Measurements from ENCODE around the gene RHOT2. TPM values are rescaled to one million over a fixed set of nuclear protein-coding genes. Genes with fewer than 3 reads are reported as not detected.

The RHOT2 gene
- total RNA-seq, 1 donor from 2014 or later: 34.0 TPM

GRCh38 chr16:636206-637080, 31.5 kb upstream of the RHOT2 start, which contains the start of gene METTL26:
TSS of gene METTL26 (minus strand) at chr16:636305. CDS start at chr16:636290, 15 bp downstream.
- Histone ChIP-seq H3K79me2 (ENCODE audit: low read depth) (peaks cover 12% of the 10 kb centered on the region), H3K4me1 (peaks cover 22% of the 10 kb centered on the region), H3K36me3 (no peaks in the 10 kb centered on the region), H3K27me3 (peaks cover 5% of the 10 kb centered on the region), H3K4me2 (peak within 1 kb of the TSS; percentile 83), H3F3A (ENCODE audit: low read depth) (peaks cover 28% of the 10 kb centered on the region), H3K9ac (peak within 1 kb of the TSS; percentile 24), H3K27ac (no peak within 1 kb of the TSS), H4K20me1 (ENCODE audit: low read depth) (peaks cover 23% of the 10 kb centered on the region), H3K4me3 (peak within 1 kb of the TSS; percentile 79), H3K9me3 (ENCODE audit: low read depth) (no peaks in the 10 kb centered on the region), H2AFZ (replicated peaks) (peak within 1 kb of the TSS; percentile 86)
- Mint-ChIP-seq H3K36me3 (peaks cover 3% of the 10 kb centered on the region), H3K4me1 (peaks cover 26% of the 10 kb centered on the region), H3K27me3 (ENCODE audit: insufficient read depth, low read depth) (peaks cover 13% of the 10 kb centered on the region), H3K4me3 (peak within 1 kb of the TSS; percentile 95), H3K9me3 (peaks cover 3% of the 10 kb centered on the region), H3K27ac (peak within 1 kb of the TSS; percentile 97)
- DNase-seq (ENCODE audit: low spot score): peak; percentile 98
- TF ChIP-seq EZH2 (IDR thresholded peaks at IDR 0.05) (no peak), EZH2phosphoT487 (IDR thresholded peaks at IDR 0.05) (no peak), CTCF (IDR thresholded peaks at IDR 0.05) (no peak)

- no peaks in the 10 kb centered on the region for H3K36me3 ChIP-seq
- H3K27ac Mint-ChIP-seq: no peak overlapping the region
- peak overlapping the region; percentile 95 for H3K4me3 Mint-ChIP-seq
- no peaks in the 10 kb centered on the region for H3K9me3 ChIP-seq (ENCODE audit: low read depth)
- H3K4me1 ChIP-seq: peaks cover 18% of the 10 kb centered on the region
- DNase-seq (ENCODE audit: low spot score): peak; percentile 73
- H3K4me1 Mint-ChIP-seq: peaks cover 24% of the 10 kb centered on the region
- H3K27me3 Mint-ChIP-seq (ENCODE audit: insufficient read depth, low read depth): peaks cover 13% of the 10 kb centered on the region
- peaks cover 3% of the 10 kb centered on the region for H3K36me3 Mint-ChIP-seq
- peaks cover 19% of the 10 kb centered on the region for H4K20me1 ChIP-seq (ENCODE audit: low read depth)
- peaks cover 3% of the 10 kb centered on the region for H3K9me3 Mint-ChIP-seq
- H2AFZ ChIP-seq (replicated peaks): peak overlapping the region; percentile 86
- TF ChIP-seq EZH2phosphoT487 (IDR thresholded peaks at IDR 0.05) (no peak), CTCF (IDR thresholded peaks at IDR 0.05) (no peak), EZH2 (IDR thresholded peaks at IDR 0.05) (no peak)
- peaks cover 12% of the 10 kb centered on the region for H3K79me2 ChIP-seq (ENCODE audit: low read depth)
- peak overlapping the region; percentile 83 for H3K4me2 ChIP-seq
- no peak overlapping the region for H3K9ac ChIP-seq
- peaks cover 29% of the 10 kb centered on the region for H3F3A ChIP-seq (ENCODE audit: low read depth)
- no peak overlapping the region for H3K27ac ChIP-seq
- H3K4me3 ChIP-seq: peak overlapping the region; percentile 79
- H3K27me3 ChIP-seq: peaks cover 14% of the 10 kb centered on the region
Measured at GRCh38 chr16:637081-638018, 30.6 kb upstream of the RHOT2 start.

- peaks cover 17% of the 10 kb centered on the region for H3K4me1 ChIP-seq
- TF ChIP-seq CTCF (IDR thresholded peaks at IDR 0.05): no peak
- TF ChIP-seq EZH2 (IDR thresholded peaks at IDR 0.05): no peak
- TF ChIP-seq EZH2phosphoT487 (IDR thresholded peaks at IDR 0.05): no peak
- H3F3A ChIP-seq (ENCODE audit: low read depth): peaks cover 35% of the 10 kb centered on the region
- no peak overlapping the region for H3K9ac ChIP-seq
- no peaks in the 10 kb centered on the region for H3K9me3 ChIP-seq (ENCODE audit: low read depth)
- peaks cover 23% of the 10 kb centered on the region for H4K20me1 ChIP-seq (ENCODE audit: low read depth)
- peak overlapping the region; percentile 76 for H3K4me2 ChIP-seq
- peaks cover 12% of the 10 kb centered on the region for H3K79me2 ChIP-seq (ENCODE audit: low read depth)
- peaks cover 3% of the 10 kb centered on the region for H3K9me3 Mint-ChIP-seq
- H3K27me3 Mint-ChIP-seq (ENCODE audit: insufficient read depth, low read depth): peaks cover 13% of the 10 kb centered on the region
- peaks cover 27% of the 10 kb centered on the region for H3K4me1 Mint-ChIP-seq
- no peak overlapping the region for H3K27ac Mint-ChIP-seq
- H3K4me3 ChIP-seq: no peak overlapping the region
- H3K4me3 Mint-ChIP-seq: peak overlapping the region; percentile 73
- no peaks in the 10 kb centered on the region for H3K36me3 ChIP-seq
- peaks cover 3% of the 10 kb centered on the region for H3K36me3 Mint-ChIP-seq
- H2AFZ ChIP-seq (replicated peaks): no peak overlapping the region
- no peak overlapping the region for H3K27ac ChIP-seq
- H3K27me3 ChIP-seq: peaks cover 21% of the 10 kb centered on the region
- DNase-seq (ENCODE audit: low spot score): no peak
Measured at GRCh38 chr16:638034-638543, 29.8 kb upstream of the RHOT2 start.

Data from neural progenitor cell (in vitro differentiated cells).